ENCODE measurements around the gene PCSK6.

PCSK6 gene

DNA sequence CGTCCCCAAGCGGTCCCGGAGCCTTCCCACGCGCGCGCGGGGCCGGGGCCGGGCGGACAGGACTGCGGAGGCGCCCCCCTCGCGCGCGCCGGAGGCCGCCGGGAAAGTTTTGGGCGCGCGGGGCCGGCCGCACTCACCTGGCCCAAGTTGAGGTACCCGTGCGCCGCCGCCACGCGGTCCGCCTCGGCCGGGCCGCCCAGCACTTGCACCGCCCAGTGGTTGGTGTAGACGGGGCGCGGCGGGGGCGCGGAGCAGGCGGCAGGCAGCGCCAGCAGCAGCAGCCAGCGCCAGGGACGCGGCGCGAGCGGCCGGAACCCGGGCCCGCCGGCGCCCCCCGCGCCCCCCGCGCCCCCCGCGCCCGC, 289 bp downstream of the PCSK6 start:
- no peaks in the 10 kb centered on the region for H3K36me3 ChIP-seq (ENCODE audit: insufficient read depth, low read length)
- H4K20me1 ChIP-seq (ENCODE audit: insufficient read depth, low read length) = no peaks in the 10 kb centered on the region
- no peak overlapping the region for H3K27ac ChIP-seq (ENCODE audit: low read length)
- TF ChIP-seq EZH2 (IDR thresholded peaks at IDR 0.05; ENCODE audit: borderline replicate concordance, low read depth, low read length, severe bottlenecking) = no peak
- TF ChIP-seq, protein P1, sequence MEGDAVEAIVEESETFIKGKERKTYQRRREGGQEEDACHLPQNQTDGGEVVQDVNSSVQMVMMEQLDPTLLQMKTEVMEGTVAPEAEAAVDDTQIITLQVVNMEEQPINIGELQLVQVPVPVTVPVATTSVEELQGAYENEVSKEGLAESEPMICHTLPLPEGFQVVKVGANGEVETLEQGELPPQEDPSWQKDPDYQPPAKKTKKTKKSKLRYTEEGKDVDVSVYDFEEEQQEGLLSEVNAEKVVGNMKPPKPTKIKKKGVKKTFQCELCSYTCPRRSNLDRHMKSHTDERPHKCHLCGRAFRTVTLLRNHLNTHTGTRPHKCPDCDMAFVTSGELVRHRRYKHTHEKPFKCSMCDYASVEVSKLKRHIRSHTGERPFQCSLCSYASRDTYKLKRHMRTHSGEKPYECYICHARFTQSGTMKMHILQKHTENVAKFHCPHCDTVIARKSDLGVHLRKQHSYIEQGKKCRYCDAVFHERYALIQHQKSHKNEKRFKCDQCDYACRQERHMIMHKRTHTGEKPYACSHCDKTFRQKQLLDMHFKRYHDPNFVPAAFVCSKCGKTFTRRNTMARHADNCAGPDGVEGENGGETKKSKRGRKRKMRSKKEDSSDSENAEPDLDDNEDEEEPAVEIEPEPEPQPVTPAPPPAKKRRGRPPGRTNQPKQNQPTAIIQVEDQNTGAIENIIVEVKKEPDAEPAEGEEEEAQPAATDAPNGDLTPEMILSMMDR (IDR thresholded peaks at IDR 0.05; ENCODE audit: borderline replicate concordance, extremely low read depth, low read length, poor library complexity, severe bottlenecking) = no peak
- H3K27me3 ChIP-seq (ENCODE audit: insufficient read depth, low read length, poor library complexity) = no peaks in the 10 kb centered on the region
- no peaks in the 10 kb centered on the region for H3K4me1 ChIP-seq (ENCODE audit: insufficient read depth, low read length)
- no peak overlapping the region for H3K4me3 ChIP-seq (ENCODE audit: low read depth in 1 of 2, low read length in 2 of 2)
- DNase-seq = no peak
- ATAC-seq (ENCODE audit: insufficient read depth, low read depth) = no peak
- H3K9ac ChIP-seq (ENCODE audit: low read depth, low read length) = no peak overlapping the region
- H2AFZ ChIP-seq (ENCODE audit: low read depth, low read length) = no peak overlapping the region
- H3K9me3 ChIP-seq (ENCODE audit: insufficient read depth, low read length, severe bottlenecking) = no peaks in the 10 kb centered on the region
- H3K79me2 ChIP-seq (ENCODE audit: insufficient read depth, low read length) = no peaks in the 10 kb centered on the region
- no peak overlapping the region for H3K4me2 ChIP-seq (ENCODE audit: insufficient read depth, low read length)

DNA sequence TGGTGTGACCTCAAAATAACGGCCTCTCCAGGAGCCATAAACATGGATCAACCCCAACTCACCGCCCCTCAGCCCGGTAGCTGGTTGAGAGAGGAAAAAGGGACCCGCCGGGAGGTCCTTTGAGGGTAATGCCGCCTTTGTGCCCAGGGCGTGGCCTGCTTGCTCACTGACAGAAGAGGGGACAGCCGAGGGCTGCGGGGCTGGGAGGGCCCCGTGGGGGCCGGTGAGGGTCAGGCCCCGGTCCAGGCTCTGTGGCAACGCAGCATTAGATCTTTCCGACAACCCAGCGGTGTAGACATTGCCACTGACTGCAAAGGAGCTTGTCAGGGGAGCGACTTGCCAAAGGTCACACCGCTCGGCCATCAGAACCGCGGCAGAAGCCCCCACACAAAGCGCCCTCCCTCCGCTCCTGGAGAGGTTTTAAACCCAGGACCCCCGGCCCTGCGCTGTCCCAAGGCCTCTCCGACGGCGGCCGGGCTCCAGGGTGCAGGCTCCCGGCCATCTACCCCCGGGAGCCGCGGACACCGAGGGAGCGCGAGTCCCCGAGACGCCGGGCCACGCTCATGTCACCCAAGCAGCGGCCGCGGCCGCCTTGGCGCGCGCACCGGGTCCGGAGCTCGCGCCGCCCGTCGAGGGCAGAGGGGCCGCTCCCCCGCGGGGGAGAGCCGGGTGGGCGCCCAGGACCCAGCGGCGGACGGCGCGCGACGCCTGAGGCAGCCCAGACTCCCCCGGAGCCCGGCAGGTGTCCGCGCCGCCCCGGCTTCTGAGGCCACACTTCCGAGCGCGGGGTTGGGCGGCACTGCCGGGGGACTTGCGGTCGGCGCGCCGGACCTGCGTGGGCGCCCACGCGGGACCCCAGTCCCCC, 975 bp downstream of the PCSK6 start:
- Histone ChIP-seq H3K9ac (ENCODE audit: low read depth, low read length) (no peak overlapping the region), H3K27me3 (ENCODE audit: insufficient read depth, low read length, poor library complexity) (no peaks in the 10 kb centered on the region), H3K4me1 (ENCODE audit: insufficient read depth, low read length) (no peaks in the 10 kb centered on the region), H3K4me3 (ENCODE audit: low read depth in 1 of 2, low read length in 2 of 2) (no peak overlapping the region), H3K27ac (ENCODE audit: low read length) (no peak overlapping the region), H2AFZ (ENCODE audit: low read depth, low read length) (no peak overlapping the region), H3K36me3 (ENCODE audit: insufficient read depth, low read length) (no peaks in the 10 kb centered on the region), H3K4me2 (ENCODE audit: insufficient read depth, low read length) (no peak overlapping the region), H3K9me3 (ENCODE audit: insufficient read depth, low read length, severe bottlenecking) (no peaks in the 10 kb centered on the region), H3K79me2 (ENCODE audit: insufficient read depth, low read length) (no peaks in the 10 kb centered on the region), H4K20me1 (ENCODE audit: insufficient read depth, low read length) (no peaks in the 10 kb centered on the region)
- ATAC-seq (ENCODE audit: insufficient read depth, low read depth) (no peak), DNase-seq (no peak)
- TF ChIP-seq EZH2 (IDR thresholded peaks at IDR 0.05; ENCODE audit: borderline replicate concordance, low read depth, low read length, severe bottlenecking) = no peak
- TF ChIP-seq, protein P1 (IDR thresholded peaks at IDR 0.05; ENCODE audit: borderline replicate concordance, extremely low read depth, low read length, poor library complexity, severe bottlenecking) = no peak

DNA sequence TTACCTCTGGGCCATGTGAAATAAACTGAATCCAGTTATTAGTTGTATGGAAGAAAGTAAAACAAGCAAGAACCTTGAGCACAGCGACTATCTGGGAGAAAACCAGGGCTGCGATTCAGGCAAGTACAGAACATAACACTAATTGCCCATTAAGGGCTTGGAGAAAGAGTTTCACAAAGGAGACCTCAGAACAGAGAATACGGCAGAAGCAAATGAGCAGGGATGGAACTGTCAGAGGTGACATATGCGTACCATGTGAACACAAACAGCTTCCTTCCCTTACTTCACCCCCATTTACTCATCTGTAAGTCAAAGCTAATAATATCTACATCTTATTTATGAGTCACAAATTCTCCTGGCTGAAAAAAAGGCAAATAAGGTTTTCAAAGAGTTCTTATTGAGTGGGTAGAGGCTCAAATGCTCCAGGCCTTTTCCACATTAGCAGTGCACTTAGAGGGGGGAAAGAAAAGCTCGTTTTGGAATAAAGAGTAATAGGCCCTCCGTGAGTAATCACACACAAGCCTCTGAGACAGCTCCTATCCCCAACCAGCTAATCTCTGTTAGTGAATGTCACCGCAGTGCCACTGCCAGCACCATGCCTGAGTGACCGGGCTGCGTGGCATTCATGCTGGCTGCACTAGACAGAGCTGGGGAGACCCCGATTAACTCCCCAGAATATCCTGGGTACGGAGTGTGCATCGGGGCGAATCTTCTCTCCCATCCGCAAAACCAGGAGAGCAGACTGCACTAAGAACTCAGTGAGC, 2.6 kb downstream of the PCSK6 start:
- no peaks in the 10 kb centered on the region for H3K4me1 ChIP-seq (ENCODE audit: insufficient read depth, low read length)
- H3K9ac ChIP-seq (ENCODE audit: low read depth, low read length) = no peak overlapping the region
- no peak overlapping the region for H2AFZ ChIP-seq (ENCODE audit: low read depth, low read length)
- H3K4me2 ChIP-seq (ENCODE audit: insufficient read depth, low read length) = no peak overlapping the region
- no peaks in the 10 kb centered on the region for H3K27me3 ChIP-seq (ENCODE audit: insufficient read depth, low read length, poor library complexity)
- H3K27ac ChIP-seq (ENCODE audit: low read length) = no peak overlapping the region
- H3K36me3 ChIP-seq (ENCODE audit: insufficient read depth, low read length) = no peaks in the 10 kb centered on the region
- TF ChIP-seq EZH2 (IDR thresholded peaks at IDR 0.05; ENCODE audit: borderline replicate concordance, low read depth, low read length, severe bottlenecking) = no peak
- TF ChIP-seq, protein P1 (IDR thresholded peaks at IDR 0.05; ENCODE audit: borderline replicate concordance, extremely low read depth, low read length, poor library complexity, severe bottlenecking) = no peak
- DNase-seq (no peak), ATAC-seq (ENCODE audit: insufficient read depth, low read depth) (no peak)
- no peaks in the 10 kb centered on the region for H3K79me2 ChIP-seq (ENCODE audit: insufficient read depth, low read length)
- no peaks in the 10 kb centered on the region for H4K20me1 ChIP-seq (ENCODE audit: insufficient read depth, low read length)
- H3K9me3 ChIP-seq (ENCODE audit: insufficient read depth, low read length, severe bottlenecking) = no peaks in the 10 kb centered on the region
- no peak overlapping the region for H3K4me3 ChIP-seq (ENCODE audit: low read depth in 1 of 2, low read length in 2 of 2)
